COLO668 (cell line): ENCODE data around the gene BAHCC1.
A peak's percentile ranks its signal among the peaks of the same experiment; 100 is the strongest.

Experiments used
- DNase-seq: peaks from one replicate; lab custom pipeline; 2025; ENCODE audit not compliant: unreplicated experiment; lab: John Stamatoyannopoulos, UW

The BAHCC1 gene

GRCh38 chr17:81440051-81440471 lies 44.8 kb downstream of the BAHCC1 start:
- no peak for DNase-seq

GRCh38 chr17:81440511-81441244 lies 45.4 kb downstream of the BAHCC1 start:
- peak; percentile 37 for DNase-seq

- no peak for DNase-seq
These were observed 47.5 kb downstream of the BAHCC1 start for GRCh38 chr17:81442791-81443190.

GRCh38 chr17:81443269-81443668 lies 48.0 kb downstream of the BAHCC1 start:
- DNase-seq = no peak

- DNase-seq = no peak
These were observed 49.5 kb downstream of the BAHCC1 start for GRCh38 chr17:81444610-81445339.

DNA sequence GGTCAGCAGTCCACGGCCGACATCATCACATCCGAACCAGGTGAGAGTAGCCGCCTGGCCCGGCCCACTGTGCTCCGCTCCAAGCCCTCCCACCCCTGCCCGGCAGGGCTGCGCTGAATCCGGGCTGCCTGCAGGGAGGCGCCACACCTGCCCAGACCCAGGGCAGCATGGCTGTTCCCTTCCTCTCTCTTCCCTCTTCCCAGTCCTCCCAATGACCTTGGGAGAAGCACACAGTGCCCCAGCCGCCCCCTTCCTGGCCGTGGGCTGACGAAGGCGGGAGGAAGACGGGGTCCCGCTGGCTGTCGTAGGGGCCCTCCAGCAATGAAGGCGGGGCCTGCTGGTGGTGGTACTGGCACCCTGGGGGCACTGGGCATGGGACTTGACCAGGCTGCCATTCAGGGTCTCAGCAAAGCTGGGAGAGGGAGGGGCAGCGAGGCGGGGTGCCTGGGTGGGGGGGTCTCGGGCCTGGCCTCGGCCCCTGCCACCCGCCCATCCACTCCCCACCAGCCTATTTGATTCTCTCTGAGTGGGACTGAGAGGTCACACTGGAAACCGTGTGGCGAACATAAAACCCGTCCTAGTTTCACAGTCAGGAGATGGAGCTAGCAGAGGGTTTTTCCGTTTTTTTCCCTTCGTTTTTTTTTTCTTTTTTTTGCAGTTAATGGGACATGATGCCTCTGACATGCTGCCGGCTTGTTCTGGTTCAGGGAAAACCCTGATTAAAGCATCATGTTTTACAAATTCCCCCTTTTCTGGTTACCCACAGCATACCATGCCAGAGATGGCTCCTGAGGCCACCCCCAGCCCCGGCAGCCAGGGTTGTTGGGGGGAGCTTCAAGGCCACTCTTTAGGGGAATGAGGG lies 50.6 kb downstream of the BAHCC1 start:
- no peak for DNase-seq

DNA sequence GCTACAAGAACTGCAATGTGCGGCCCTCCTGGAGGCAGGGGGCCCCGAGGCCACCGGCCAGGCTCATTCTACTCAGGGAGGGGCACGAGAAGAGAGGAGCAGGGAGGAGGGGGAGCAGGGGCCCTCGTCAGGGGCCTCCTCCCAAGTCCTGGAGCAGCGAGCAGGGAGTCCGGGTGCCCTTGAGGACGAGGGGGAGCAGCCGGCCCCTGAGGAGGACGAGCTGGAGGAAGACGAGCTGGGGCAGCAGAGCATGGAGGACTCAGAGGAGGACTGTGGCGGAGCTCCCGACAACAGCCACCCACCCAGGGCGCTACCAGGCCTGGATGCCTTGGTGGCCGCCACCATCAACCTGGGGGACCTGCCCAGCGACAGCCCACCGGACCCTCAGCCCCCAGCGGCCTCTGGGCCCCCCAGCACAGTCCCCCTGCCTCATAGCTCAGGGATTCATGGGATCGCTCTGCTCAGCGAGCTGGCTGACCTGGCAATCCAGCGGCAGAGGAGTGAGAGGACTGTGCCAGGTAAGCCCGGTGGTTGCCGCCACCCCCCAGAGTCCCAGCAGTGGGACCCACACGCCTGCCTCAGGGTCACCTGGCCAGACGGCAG lies 52.2 kb downstream of the BAHCC1 start:
- DNase-seq = no peak

DNA sequence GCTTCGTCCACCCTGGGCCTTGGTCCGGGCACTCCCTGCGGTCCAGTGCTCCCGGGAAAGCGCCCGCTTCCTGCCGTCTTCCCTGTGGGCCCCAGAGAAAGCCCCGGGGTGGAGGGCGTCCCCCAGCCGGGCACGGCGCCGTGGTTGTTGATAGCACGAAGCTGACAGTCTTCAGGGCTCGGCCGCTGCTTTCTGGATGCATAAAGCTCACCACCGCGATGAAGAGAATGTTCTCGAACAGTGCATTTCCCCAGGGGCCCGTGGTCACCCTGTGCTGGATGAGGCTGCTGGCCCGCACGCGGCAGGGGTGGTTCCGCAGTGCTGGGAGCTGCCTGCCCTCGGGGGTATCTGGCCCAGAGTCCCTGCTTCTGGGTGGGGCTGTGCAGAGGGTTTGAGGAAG lies 53.2 kb downstream of the BAHCC1 start:
- DNase-seq = no peak

GRCh38 chr17:81448950-81449349 lies 53.7 kb downstream of the BAHCC1 start:
- no peak for DNase-seq

- no peak for DNase-seq
These were observed 54.1 kb downstream of the BAHCC1 start for GRCh38 chr17:81449351-81449750.

GRCh38 chr17:81451823-81452222 lies 56.6 kb downstream of the BAHCC1 start:
- no peak for DNase-seq

DNA sequence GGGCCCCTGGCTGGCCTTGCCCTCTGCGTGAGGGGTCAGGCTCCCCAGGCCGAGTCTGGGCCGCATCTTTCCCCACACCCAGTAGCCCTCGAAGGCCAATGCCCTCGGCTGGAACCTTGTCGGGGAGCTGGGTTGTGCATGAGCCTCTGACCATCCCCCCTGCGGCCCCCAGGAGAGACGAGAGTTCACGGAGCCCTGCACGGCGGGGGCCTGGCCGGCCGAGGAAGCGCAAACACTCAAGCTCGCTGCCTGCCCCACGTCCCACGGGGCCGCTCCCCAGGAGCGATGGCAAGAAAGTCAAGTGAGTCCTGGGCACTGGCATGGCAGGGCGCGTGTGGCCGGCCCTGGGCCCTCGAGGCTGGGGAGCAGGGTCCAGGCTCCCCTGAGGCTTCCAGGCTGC lies 57.3 kb downstream of the BAHCC1 start:
- DNase-seq = no peak

- DNase-seq = peak; percentile 38
These were observed 57.8 kb downstream of the BAHCC1 start for GRCh38 chr17:81453076-81453475.

- peak; percentile 3 for DNase-seq
These were observed 58.5 kb downstream of the BAHCC1 start for GRCh38 chr17:81453712-81454111.

DNA sequence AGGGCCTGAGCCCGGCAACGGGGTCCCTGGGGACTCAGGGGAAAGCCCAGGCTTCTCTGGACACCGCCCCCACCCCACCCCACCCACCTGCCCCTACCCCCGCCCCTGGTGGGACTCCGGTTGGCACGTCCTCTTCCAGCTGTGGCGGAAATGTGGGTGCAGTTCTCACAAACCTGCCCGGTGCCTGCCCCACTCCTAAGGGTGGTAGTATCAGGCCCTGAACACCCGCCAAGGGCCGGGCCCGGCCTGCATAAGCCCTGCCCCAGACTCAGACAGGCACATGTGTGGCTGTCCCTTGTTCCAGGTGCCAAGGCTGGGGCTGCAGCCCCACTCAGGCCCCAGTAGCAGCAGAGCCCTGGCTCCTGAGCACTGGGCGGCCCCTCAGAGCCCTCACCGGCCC lies 59.2 kb downstream of the BAHCC1 start:
- DNase-seq = no peak

DNA sequence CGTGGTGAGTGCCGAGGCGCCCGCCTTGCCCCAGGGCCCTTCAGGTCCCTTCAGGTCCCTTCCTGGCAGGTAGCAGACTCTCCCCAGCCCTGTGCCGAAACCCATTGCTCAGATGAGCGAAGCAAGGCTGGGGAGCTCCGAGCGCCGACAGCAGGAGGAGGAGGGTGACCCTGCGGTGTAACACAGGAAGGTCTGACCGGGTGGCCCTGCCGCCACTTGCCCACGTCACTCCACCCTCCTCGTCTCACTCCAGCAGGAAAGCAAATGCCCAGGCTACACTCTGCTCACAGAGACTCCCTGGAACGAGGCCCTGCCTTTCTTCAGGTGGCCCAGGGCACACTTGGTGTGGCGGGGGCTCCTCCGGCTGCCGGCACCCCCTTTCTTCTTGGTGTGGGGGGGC lies 60.1 kb downstream of the BAHCC1 start:
- no peak for DNase-seq

GRCh38 chr17:81456091-81456490 lies 60.8 kb downstream of the BAHCC1 start:
- DNase-seq = no peak

GRCh38 chr17:81456798-81457197 lies 61.5 kb downstream of the BAHCC1 start:
- DNase-seq = no peak

DNA sequence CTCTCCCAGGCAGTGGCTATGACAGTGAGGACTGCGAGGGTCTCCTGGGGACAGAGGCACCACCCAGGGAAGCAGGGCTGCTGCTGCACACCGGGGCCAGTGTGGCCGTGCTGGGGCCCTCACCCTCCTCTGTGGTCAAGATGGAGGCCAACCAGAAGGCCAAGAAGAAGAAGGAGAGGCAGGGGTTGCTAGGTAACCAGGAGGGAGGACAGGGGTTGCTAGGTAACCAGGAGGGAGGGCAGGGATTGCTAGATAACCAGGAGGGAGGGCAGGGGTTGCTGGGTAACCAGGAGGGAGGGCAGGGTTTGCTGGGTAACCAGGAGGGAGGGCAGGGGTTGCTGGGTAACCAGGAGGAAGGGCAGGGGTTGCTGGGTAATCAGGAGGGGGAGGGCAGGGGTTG lies 62.1 kb downstream of the BAHCC1 start:
- peak; percentile 4 for DNase-seq

- DNase-seq = peak; percentile 11
These were observed 62.8 kb downstream of the BAHCC1 start for GRCh38 chr17:81457917-81458555.

- DNase-seq = no peak
These were observed 63.4 kb downstream of the BAHCC1 start for GRCh38 chr17:81458628-81459027.
